GM21723 (cell line): ENCODE data around the gene ZNF500.
A peak's percentile ranks its signal among the peaks of the same experiment; 100 is the strongest.

Experiments used
- ATAC-seq: cut with Tn5 transposase; IDR thresholded peaks from one replicate; pipeline ENCODE4 v1.9.1; 2021; ENCODE audit warnings: mild to moderate bottlenecking, moderate library complexity; ENCODE audit not compliant: unreplicated experiment

Gene ZNF500

GRCh38 chr16:4775005-4775404 lies 8.0 kb upstream of the ZNF500 start:
- no peak for ATAC-seq

GRCh38 chr16:4772351-4772750 lies 5.4 kb upstream of the ZNF500 start:
- ATAC-seq = no peak

GRCh38 chr16:4771646-4772045 lies 4.7 kb upstream of the ZNF500 start:
- no peak for ATAC-seq

- ATAC-seq = no peak
These were observed 2.3 kb upstream of the ZNF500 start for GRCh38 chr16:4769306-4769638.

- ATAC-seq = peak; percentile 64
These were observed 1.8 kb upstream of the ZNF500 start for GRCh38 chr16:4768549-4769305.

GRCh38 chr16:4767872-4768548 lies 1.0 kb upstream of the ZNF500 start:
- peak; percentile 3 for ATAC-seq

- ATAC-seq = no peak
These were observed 1.2 kb downstream of the ZNF500 start for GRCh38 chr16:4765511-4766474.

- ATAC-seq = no peak
These were observed 3.2 kb downstream of the ZNF500 start for GRCh38 chr16:4763791-4764190.

GRCh38 chr16:4762205-4762604 lies 4.8 kb downstream of the ZNF500 start:
- ATAC-seq = no peak

GRCh38 chr16:4760221-4760910 lies 6.6 kb downstream of the ZNF500 start:
- no peak for ATAC-seq

GRCh38 chr16:4755687-4756086 lies 11.3 kb downstream of the ZNF500 start:
- no peak for ATAC-seq

- no peak for ATAC-seq
These were observed 12.1 kb downstream of the ZNF500 start for GRCh38 chr16:4754865-4755264.

- no peak for ATAC-seq
These were observed 13.7 kb downstream of the ZNF500 start for GRCh38 chr16:4753227-4753626.

GRCh38 chr16:4752351-4753100 lies 14.4 kb downstream of the ZNF500 start:
- no peak for ATAC-seq

GRCh38 chr16:4750896-4751295 lies 16.1 kb downstream of the ZNF500 start:
- no peak for ATAC-seq

GRCh38 chr16:4749700-4750257 lies 17.2 kb downstream of the ZNF500 start:
- no peak for ATAC-seq

- ATAC-seq = no peak
These were observed 18.1 kb downstream of the ZNF500 start for GRCh38 chr16:4748682-4749411.

- no peak for ATAC-seq
These were observed 18.9 kb downstream of the ZNF500 start for GRCh38 chr16:4747906-4748681.
